GM12878 (cell line): ENCODE measurements around the gene ANK2.

Source experiments
- CHD2 ChIP-seq: IDR thresholded peaks from 2 replicates; pipeline ENCODE4 v1.6.1; 2011; ENCODE audit warnings: low read depth, low read length, improper control_type of control experiment, borderline replicate concordance
- MYC ChIP-seq: IDR thresholded peaks from 2 replicates; pipeline ENCODE4 v1.6.1; 2011; ENCODE audit warnings: mild to moderate bottlenecking, low read length, moderate library complexity, inconsistent platforms; ENCODE audit not compliant: insufficient read depth, insufficient replicate concordance, insufficient read length, severe bottlenecking
- NFIC ChIP-seq: IDR thresholded peaks from 2 replicates; pipeline ENCODE4 v1.6.1; 2012; ENCODE audit warnings: low read depth, mild to moderate bottlenecking, inconsistent platforms, low read length, moderate library complexity
- RCOR1 ChIP-seq: conservative IDR thresholded peaks from 2 replicates; pipeline ENCODE4 v1.6.1; 2012; ENCODE audit warnings: low read depth, low read length, improper control_type of control experiment
- TAF1 ChIP-seq: IDR thresholded peaks from 2 replicates; pipeline ENCODE4 v1.6.1; 2011; ENCODE audit warnings: mild to moderate bottlenecking, low read depth, low read length, borderline replicate concordance
- TARDBP ChIP-seq: IDR thresholded peaks from 2 replicates; pipeline ENCODE4 v1.6.1; 2016; ENCODE audit warnings: borderline replicate concordance
- ZZZ3 ChIP-seq: IDR thresholded peaks from 2 replicates; pipeline ENCODE4 v1.6.1; 2011; ENCODE audit warnings: low read depth; ENCODE audit not compliant: control insufficient read depth, insufficient read length
- TF ChIP-seq, protein P1 (sequence below), 3 experiments: IDR thresholded peaks in 2 of 3; conservative IDR thresholded peaks in 1 of 3; 2 replicates each; pipeline ENCODE4 v1.5.1; 2011; ENCODE audit warnings: low read depth in 3 of 3, low read length in 3 of 3, mild to moderate bottlenecking in 3 of 3, control low read depth in 2 of 3, moderate library complexity in 2 of 3, inconsistent platforms in 1 of 3, mixed read lengths in 1 of 3; ENCODE audit not compliant: control insufficient read depth in 2 of 3, insufficient read depth in 1 of 3; ENCODE audit errors: extremely low read depth in 1 of 3
- TF ChIP-seq, protein P2 (sequence below): IDR thresholded peaks from 2 replicates; pipeline ENCODE4 v1.6.1; 2011; ENCODE audit warnings: borderline replicate concordance, low read depth, mild to moderate bottlenecking, moderate library complexity, low read length; ENCODE audit not compliant: insufficient read depth, poor library complexity, severe bottlenecking
- TF ChIP-seq, protein P3 (sequence below): fragments of 450-650 bp; IDR thresholded peaks from 2 replicates; pipeline ENCODE4 v1.6.1; 2017; ENCODE audit warnings: borderline replicate concordance
- TF ChIP-seq, protein P4 (sequence below): IDR thresholded peaks from 2 replicates; pipeline ENCODE4 v1.6.1; 2012; ENCODE audit warnings: low read length, inconsistent platforms
- TF ChIP-seq, protein P5 (sequence below): IDR thresholded peaks from 2 replicates; pipeline ENCODE4 v1.6.1; 2012; ENCODE audit warnings: low read depth, low read length, improper control_type of control experiment

DNA sequence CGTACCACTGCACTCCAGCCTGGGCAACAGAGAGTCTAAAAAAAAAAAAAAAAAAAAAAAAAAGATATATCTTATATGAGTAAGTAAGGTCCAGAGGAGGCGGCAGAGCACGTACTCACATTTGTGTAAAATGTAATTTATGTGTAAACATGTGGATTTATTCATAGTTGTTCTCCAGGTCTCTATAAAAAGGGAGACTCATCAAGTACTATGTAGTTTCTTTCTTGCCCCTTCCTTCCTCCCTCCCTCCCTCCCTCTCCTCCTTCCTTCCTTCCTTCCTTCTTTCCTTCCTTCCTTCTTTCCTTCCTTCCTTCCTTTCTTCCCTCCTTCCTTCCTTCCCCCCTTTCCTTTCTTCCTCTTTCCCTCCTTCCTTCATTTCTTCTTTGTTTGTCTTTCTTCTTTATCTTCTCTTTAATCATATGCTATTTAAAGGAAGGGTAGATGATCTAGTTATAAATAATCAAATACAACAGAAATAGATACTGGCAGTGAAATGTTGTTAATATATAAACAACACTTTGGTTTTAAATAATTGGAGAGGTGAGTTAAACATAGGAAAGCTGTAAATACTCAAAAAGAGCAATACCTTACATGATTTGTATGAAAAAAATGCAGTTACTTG lies 344.8 kb downstream of the ANK2 start:
- TF ChIP-seq, protein P1, sequence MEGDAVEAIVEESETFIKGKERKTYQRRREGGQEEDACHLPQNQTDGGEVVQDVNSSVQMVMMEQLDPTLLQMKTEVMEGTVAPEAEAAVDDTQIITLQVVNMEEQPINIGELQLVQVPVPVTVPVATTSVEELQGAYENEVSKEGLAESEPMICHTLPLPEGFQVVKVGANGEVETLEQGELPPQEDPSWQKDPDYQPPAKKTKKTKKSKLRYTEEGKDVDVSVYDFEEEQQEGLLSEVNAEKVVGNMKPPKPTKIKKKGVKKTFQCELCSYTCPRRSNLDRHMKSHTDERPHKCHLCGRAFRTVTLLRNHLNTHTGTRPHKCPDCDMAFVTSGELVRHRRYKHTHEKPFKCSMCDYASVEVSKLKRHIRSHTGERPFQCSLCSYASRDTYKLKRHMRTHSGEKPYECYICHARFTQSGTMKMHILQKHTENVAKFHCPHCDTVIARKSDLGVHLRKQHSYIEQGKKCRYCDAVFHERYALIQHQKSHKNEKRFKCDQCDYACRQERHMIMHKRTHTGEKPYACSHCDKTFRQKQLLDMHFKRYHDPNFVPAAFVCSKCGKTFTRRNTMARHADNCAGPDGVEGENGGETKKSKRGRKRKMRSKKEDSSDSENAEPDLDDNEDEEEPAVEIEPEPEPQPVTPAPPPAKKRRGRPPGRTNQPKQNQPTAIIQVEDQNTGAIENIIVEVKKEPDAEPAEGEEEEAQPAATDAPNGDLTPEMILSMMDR (IDR thresholded peaks at IDR 0.05 in 2 of 3, conservative IDR thresholded peaks at IDR 0.05 in 1 of 3; ENCODE audit: control insufficient read depth in 2 of 3, extremely low read depth in 1 of 3, insufficient read depth in 1 of 3, low read depth in 3 of 3, low read length in 3 of 3) = no peak
- no peak for TF ChIP-seq TARDBP
- TF ChIP-seq ZZZ3 = no peak
- TF ChIP-seq, protein P2, sequence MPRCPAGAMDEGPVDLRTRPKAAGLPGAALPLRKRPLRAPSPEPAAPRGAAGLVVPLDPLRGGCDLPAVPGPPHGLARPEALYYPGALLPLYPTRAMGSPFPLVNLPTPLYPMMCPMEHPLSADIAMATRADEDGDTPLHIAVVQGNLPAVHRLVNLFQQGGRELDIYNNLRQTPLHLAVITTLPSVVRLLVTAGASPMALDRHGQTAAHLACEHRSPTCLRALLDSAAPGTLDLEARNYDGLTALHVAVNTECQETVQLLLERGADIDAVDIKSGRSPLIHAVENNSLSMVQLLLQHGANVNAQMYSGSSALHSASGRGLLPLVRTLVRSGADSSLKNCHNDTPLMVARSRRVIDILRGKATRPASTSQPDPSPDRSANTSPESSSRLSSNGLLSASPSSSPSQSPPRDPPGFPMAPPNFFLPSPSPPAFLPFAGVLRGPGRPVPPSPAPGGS = no peak
- no peak for TF ChIP-seq NFIC
- TF ChIP-seq TAF1 = no peak
- TF ChIP-seq, protein P3, sequence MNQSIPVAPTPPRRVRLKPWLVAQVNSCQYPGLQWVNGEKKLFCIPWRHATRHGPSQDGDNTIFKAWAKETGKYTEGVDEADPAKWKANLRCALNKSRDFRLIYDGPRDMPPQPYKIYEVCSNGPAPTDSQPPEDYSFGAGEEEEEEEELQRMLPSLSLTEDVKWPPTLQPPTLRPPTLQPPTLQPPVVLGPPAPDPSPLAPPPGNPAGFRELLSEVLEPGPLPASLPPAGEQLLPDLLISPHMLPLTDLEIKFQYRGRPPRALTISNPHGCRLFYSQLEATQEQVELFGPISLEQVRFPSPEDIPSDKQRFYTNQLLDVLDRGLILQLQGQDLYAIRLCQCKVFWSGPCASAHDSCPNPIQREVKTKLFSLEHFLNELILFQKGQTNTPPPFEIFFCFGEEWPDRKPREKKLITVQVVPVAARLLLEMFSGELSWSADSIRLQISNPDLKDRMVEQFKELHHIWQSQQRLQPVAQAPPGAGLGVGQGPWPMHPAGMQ = no peak
- TF ChIP-seq, protein P4, sequence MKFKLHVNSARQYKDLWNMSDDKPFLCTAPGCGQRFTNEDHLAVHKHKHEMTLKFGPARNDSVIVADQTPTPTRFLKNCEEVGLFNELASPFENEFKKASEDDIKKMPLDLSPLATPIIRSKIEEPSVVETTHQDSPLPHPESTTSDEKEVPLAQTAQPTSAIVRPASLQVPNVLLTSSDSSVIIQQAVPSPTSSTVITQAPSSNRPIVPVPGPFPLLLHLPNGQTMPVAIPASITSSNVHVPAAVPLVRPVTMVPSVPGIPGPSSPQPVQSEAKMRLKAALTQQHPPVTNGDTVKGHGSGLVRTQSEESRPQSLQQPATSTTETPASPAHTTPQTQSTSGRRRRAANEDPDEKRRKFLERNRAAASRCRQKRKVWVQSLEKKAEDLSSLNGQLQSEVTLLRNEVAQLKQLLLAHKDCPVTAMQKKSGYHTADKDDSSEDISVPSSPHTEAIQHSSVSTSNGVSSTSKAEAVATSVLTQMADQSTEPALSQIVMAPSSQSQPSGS = no peak
- TF ChIP-seq, protein P5, sequence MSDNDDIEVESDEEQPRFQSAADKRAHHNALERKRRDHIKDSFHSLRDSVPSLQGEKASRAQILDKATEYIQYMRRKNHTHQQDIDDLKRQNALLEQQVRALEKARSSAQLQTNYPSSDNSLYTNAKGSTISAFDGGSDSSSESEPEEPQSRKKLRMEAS = no peak
- no peak for TF ChIP-seq RCOR1
- TF ChIP-seq MYC = no peak
- no peak for TF ChIP-seq CHD2
